CD4-positive, alpha-beta T cell treated with Interleukin-15 for 4 hours (primary cell): ENCODE data around the gene ELP4.
"Not testable (repeated sequence)": the region's sequence is repeated elsewhere in the genome, so short reads cannot be mapped to it uniquely, and the experiment has no call there.

Experiments used
- DNase-seq: peaks from one replicate; pipeline ENCODE4 v3.0.0-alpha.2; 2020; ENCODE audit warnings: low spot score

Gene ELP4, protein sequence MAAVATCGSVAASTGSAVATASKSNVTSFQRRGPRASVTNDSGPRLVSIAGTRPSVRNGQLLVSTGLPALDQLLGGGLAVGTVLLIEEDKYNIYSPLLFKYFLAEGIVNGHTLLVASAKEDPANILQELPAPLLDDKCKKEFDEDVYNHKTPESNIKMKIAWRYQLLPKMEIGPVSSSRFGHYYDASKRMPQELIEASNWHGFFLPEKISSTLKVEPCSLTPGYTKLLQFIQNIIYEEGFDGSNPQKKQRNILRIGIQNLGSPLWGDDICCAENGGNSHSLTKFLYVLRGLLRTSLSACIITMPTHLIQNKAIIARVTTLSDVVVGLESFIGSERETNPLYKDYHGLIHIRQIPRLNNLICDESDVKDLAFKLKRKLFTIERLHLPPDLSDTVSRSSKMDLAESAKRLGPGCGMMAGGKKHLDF

GRCh38 chr11:31509429-31510345 lies at the start of gene ELP4, which contains the start of gene IMMP1L:
Gene ELP4, plus strand, starts transcription at chr11:31509767. Its CDS starts 18 bp downstream, at chr11:31509785.
Gene IMMP1L, minus strand, starts transcription at chr11:31509622. Its CDS starts 46,346 bp downstream, at chr11:31463276.
- DNase-seq: peak; percentile 97

GRCh38 chr11:31464436-31464835 lies 45.1 kb upstream of the ELP4 start:
- no peak for DNase-seq

DNA sequence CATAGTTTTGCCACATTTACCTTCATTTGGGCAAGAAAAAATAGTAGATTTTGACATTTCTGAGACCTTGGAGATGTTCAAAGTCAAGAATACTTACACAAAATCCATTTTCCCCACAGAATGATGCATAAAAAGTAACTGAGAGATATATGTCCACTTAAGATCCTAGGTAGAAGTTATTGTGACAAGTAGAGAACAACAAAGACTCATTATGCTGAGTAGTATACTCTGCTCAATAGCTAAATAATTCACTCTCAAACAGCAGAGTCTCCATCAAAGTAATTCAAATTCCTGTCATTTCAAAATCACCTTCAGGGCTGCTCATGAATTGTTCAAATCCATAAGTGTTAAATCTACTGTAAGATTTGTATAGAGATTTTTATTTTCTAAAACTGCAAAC lies 35.5 kb upstream of the ELP4 start:
- no peak for DNase-seq

DNA sequence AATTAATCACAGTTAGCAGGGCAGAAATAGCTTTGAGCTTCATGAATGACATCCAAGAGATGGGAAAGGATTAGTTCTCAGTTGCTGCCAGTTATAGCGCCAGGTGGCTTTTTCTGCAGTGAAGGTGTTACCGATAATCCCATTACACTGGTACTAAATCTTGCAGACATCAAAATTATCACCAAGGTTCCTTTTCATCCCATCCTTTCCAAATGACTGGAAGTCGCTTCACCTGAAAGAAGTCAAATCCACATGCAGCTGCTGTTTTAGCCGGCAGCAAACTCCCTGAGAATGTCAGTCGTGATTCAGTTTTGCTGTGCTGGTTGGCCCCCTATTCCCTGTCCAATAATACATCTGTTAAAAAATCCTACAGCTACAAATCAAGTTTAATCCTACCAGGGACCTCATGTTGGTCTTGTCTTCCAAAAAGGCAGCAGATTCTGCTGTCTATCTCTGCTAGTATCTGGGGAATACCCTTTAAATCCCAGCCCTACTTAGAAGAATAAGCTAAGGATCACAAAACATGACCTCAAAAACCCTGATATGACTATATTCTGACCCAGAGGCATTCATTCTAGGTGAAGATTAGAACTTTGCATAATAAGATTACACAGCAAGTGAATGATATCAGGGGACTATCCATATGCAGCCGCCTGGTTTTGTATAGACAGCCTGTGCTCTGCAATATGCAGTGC lies 31.9 kb upstream of the ELP4 start:
- DNase-seq: no peak

DNA sequence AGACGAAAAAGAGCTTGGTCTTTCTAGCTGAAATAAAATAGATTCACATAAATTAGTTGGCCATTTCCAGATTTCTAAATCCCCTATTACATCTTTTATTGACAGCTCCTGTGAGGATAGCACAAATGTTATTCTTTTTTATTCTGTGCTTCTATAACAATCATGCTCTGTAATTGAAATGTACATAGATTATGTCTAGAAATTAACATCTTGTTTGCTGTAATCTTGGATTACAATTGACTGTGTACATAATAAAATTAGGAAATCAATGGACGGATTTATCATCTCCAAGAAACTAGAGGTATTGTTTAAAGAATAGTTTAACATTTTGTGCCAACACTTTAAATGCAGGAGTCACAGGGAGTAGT lies 31.4 kb upstream of the ELP4 start:
- DNase-seq: no peak

- no peak for DNase-seq
Measured at GRCh38 chr11:31479066-31479465, 30.5 kb upstream of the ELP4 start.

GRCh38 chr11:31480930-31481329 lies 28.6 kb upstream of the ELP4 start:
- DNase-seq: no peak

DNA sequence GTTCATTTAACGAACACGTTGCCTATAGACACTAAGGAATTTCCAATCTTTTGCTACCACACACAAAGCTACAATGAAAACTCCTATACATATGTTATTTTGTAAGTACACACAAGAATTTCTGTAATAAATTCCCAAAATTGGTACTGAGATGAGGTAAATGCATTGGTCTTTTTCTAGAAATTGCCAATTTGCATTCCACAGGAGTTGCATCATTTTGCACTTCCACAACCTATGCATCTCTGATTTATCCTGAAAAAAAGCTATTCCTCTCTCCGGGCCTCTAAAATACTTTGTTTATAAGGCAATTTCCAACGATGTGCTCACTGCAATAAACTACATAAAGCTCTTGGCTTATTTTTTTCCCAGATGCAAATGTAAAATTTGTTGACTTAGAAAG lies 25.1 kb upstream of the ELP4 start:
- DNase-seq: no peak

DNA sequence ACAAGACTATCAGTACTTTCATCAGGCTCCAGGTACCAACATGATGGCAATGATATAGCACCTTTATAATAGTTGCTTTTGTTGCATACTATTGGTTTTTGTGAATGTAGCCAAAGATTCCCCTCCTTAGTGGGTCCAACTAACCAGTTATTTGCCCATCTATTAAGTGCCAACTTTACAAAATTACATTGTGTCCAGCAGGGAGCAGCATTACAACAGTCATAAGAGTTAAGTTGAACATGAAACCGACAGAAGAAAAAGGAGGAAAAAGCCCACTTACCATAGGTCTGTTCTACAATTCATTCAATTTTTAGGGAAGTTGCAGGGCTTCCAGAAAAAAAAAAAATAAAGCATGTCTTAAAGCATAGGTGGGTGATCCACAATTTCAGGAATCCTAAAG lies 21.7 kb upstream of the ELP4 start:
- DNase-seq: peak; percentile 19

DNA sequence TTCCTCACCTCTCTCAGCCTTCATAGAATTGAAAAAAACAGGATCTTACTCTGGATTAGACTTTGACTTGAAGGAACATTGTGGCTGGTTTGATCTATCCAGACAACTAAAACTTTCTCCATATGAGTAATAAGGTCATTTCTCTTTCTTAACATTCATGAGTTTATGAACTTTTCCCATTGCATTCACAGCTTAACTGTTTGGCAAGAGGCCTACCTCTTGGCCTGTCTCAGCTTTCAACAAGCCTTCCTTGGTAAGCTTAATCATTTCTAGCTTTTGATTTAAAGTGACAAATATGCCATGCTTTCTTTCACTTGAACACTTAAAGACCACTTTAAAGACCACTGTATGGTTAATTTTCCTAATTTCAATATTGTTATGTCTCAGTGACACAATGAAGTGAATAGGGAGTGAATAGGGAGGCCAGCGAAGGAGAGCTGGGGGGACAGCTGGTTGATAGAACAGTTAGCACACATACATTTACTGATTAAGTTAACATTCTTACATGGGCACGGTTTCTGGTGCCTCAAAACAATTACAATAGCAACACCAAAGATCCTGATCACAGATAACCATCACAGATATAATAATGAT lies 17.1 kb upstream of the ELP4 start:
- DNase-seq: no peak

- DNase-seq: no peak
Measured at GRCh38 chr11:31493235-31493634, 16.3 kb upstream of the ELP4 start.

DNA sequence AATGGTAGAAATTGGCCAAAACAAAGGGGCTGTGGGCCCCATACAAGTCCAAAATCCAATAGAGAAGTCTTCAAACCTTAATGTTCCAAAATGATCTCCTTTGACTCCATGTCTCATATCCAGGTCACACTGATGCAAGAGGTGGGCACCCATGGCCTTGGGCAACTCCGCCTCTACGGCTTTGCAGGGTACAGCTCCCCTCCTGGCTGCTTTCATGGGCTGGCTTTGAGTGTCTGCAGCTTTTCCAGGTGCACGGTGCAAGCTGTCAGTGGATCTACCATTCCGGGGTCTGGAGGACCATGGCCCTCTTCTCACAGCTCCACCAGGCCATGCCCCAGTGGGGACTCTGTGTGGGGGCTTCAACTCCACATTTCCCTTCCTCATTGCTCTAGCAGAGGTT lies 15.8 kb upstream of the ELP4 start:
- DNase-seq: not testable (repeated sequence)

DNA sequence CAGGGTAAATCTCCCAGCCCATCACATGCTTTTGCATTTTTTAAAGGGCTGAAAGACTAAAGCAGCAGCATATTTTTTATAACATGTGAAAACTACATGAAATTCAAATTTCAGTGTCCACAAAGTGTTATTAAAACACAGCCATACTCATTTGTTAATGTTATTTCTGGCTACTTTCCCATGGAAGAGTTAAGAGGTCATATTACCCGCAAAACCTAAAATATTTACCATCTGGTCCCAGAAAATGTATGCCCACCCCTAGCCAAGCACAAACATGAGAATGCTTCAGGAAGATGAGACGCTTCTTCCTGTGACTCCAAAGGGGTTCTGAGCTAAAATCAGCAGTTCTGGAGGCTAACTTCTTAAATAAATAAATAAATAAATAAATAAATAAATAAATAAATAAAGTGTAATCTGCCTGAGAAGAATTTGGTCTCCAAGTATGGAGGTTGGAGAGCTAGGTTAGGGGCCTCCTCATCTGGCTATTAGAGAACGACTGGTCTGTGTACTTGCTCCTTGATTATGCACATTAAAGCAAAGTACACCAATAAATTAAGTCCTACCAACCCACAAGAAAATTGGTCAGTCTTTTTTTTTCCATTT lies 9.9 kb upstream of the ELP4 start:
- no peak for DNase-seq

- DNase-seq: no peak
Measured at GRCh38 chr11:31500560-31500959, 9.0 kb upstream of the ELP4 start.

- DNase-seq: peak; percentile 9
Measured at GRCh38 chr11:31509051-31509428, 527 bp upstream of the ELP4 start.

DNA sequence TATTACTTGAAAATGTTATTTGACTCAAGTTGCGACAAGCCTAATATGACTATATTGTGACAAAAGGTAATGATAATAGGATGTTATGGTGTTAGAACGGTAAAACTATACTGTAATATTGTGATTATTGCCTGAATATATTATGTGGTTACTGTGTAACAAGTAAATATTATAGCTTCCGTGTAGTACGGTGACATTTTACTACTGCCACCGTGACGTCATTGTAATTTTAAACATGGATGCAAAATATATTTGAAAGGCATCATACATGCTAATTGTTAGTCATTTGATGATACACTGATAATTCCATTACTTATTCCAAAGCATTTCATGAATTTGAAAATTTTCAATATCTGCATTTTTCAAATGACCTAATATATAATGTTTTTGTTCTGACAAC lies 2.5 kb downstream of the ELP4 start:
- DNase-seq: no peak

GRCh38 chr11:31521497-31522150 lies 12.1 kb downstream of the ELP4 start:
- no peak for DNase-seq

DNA sequence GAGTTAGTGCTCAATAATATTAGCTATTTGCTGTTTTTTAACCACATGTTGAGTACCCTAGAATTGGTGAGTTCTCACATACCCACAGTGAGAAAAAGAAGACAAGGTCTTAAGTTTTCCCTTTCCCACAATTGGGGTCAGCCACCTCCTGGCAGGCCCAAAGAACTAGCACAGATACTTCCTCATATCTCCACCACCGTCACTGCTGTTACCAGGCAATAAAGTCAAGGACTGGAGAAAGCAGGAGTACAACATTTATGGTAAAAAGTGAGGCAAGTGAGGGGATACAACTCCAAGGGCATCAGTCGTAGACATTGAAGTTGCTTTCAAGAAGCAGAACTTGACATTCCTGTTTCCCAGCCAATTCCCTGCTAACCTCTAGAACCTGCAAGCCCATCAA lies 19.6 kb downstream of the ELP4 start:
- DNase-seq: no peak

GRCh38 chr11:31529701-31530100 lies 20.1 kb downstream of the ELP4 start:
- DNase-seq: no peak

DNA sequence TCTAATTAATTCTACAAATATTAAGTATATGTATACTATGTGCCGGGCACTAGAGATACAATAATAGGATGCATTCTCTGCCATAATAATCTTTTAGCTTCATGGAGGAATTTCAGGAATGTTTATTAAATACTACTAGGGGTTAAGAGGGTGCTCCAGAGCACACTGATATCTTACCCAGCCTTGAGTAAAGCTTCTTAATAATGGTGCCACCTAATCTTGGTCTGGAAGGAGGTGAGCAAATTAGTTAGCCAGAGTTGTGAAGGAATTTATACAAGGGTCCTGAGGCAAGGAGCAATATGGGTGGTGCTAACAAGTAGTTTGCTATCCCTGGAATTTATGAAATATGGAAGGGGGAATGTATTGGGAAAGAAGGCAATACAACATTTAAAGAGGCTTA lies 21.7 kb downstream of the ELP4 start:
- DNase-seq: no peak

- DNase-seq: no peak
Measured at GRCh38 chr11:31535479-31535878, 25.9 kb downstream of the ELP4 start.
